Measurements from ENCODE around the gene IQGAP1.

Gene IQGAP1

DNA sequence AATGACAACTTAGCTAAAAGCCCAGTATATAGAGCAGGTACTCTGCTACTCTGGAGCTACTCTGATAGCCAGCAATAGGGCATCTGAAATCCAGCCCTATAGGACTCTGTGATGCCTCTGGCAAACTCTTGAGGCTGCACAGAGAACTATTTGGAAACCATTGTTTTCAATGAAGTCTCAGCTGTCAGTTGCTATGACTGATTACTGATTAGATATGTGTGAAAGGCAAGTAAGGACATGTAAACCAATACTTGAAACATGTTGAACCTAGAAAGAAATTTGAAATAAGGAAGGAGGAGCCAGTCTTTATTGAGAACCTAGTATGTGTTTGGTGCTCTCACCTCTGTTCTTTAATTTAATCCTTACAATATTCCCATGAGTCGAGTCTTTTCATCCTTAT lies 101.5 kb downstream of the IQGAP1 start:
- DNase-seq (ENCODE audit: low spot score): no peak
- TF ChIP-seq, protein P1, sequence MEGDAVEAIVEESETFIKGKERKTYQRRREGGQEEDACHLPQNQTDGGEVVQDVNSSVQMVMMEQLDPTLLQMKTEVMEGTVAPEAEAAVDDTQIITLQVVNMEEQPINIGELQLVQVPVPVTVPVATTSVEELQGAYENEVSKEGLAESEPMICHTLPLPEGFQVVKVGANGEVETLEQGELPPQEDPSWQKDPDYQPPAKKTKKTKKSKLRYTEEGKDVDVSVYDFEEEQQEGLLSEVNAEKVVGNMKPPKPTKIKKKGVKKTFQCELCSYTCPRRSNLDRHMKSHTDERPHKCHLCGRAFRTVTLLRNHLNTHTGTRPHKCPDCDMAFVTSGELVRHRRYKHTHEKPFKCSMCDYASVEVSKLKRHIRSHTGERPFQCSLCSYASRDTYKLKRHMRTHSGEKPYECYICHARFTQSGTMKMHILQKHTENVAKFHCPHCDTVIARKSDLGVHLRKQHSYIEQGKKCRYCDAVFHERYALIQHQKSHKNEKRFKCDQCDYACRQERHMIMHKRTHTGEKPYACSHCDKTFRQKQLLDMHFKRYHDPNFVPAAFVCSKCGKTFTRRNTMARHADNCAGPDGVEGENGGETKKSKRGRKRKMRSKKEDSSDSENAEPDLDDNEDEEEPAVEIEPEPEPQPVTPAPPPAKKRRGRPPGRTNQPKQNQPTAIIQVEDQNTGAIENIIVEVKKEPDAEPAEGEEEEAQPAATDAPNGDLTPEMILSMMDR (IDR thresholded peaks at IDR 0.05; ENCODE audit: extremely low read depth, missing control alignments): no peak

- TF ChIP-seq, protein P1 (IDR thresholded peaks at IDR 0.05; ENCODE audit: extremely low read depth, missing control alignments): no peak
- DNase-seq (ENCODE audit: low spot score): no peak
Measured at GRCh38 chr15:90489944-90490343, 101.9 kb downstream of the IQGAP1 start.

- DNase-seq (ENCODE audit: low spot score): no peak
- TF ChIP-seq, protein P1 (IDR thresholded peaks at IDR 0.05; ENCODE audit: extremely low read depth, missing control alignments): no peak
Measured at GRCh38 chr15:90493647-90494046, 105.6 kb downstream of the IQGAP1 start.

GRCh38 chr15:90495067-90495466 lies 107.0 kb downstream of the IQGAP1 start:
- DNase-seq (ENCODE audit: low spot score): no peak
- TF ChIP-seq, protein P1 (IDR thresholded peaks at IDR 0.05; ENCODE audit: extremely low read depth, missing control alignments): no peak

DNA sequence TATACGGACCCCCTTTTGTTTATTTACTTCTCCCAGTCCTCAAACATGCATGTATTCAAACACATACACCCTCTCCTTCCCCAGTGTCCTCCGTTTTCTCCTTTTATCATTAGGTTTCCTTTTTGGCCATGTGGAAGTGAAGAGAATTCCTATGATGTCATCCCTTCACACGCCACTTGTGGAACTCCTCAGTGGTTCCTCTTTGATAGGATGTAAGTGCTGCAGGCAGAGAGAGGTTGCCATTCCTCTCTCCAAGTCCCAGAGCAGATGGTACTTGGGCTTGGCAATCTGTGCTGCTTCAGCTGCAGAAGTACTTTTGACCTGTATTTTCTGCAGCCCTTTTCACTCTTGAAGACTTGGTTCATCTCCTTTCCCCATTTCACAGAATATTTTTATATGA lies 108.7 kb downstream of the IQGAP1 start:
- DNase-seq (ENCODE audit: low spot score): no peak
- TF ChIP-seq, protein P1 (IDR thresholded peaks at IDR 0.05; ENCODE audit: extremely low read depth, missing control alignments): no peak

DNA sequence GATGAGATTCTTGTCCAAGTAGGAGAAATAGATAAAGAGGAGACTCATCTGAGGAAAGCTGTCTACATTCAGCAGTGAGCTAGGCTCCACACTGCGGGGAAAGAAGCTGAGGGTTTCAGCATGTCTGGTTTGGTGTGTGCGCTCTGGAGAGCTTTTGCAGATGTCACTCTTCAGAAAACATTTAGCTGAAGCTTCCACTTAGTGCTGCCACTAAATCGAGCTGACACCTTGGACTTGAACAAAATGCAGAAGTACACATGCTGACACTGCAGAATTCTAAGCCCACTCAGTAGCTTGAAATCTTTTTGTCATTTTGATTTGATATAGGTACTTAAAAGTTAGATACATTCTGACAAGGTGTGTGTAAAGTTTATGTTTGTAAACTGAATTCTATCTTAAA lies 109.3 kb downstream of the IQGAP1 start:
- TF ChIP-seq, protein P1 (IDR thresholded peaks at IDR 0.05; ENCODE audit: extremely low read depth, missing control alignments): no peak
- DNase-seq (ENCODE audit: low spot score): no peak

- DNase-seq (ENCODE audit: low spot score): no peak
- TF ChIP-seq, protein P1 (IDR thresholded peaks at IDR 0.05; ENCODE audit: extremely low read depth, missing control alignments): no peak
Measured at GRCh38 chr15:90497912-90498311, 109.9 kb downstream of the IQGAP1 start.
